ENCODE results near the gene PRKAG2. TPM values are rescaled to one million over a fixed set of nuclear protein-coding genes. Genes with fewer than 3 reads are reported as not detected.
"Not testable (repeated sequence)": the region's sequence is repeated elsewhere in the genome, so short reads cannot be mapped to it uniquely, and the experiment has no call there.

PRKAG2 gene
- total RNA-seq, 4 donors from 2014 or later = 38.8 to 94.4 (median 73.2) TPM

- no peak overlapping the region for H3K27ac ChIP-seq
Measured at GRCh38 chr7:151800391-151800790, 76.5 kb downstream of the PRKAG2 start.

DNA sequence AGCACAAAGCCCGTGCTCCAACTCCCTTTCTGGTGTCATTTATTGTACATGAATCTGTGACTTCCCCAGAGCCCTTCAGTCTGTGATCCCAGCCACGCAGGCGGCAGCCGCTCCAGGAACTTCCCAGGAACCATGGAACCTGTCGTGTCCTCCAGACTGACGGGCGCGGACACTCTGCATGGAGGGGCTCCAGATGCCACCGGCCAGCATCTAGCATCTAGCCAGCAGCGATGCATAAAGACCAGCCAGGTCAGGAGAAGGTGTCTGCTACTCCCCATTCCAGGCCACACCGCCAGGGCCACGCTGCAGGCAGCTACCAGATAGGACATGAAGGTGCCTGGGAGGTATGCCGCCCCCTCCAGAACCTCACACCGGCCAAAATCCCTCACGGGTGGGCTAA, 77.4 kb downstream of the PRKAG2 start:
- Histone ChIP-seq H3K4me1 (peaks cover 0 to 29% (median 13%) of the 10 kb centered on the region in 4 donors), H3K36me3 (no peaks in the 10 kb centered on the region), H3K27me3 (no peaks in the 10 kb centered on the region), H3K4me3 (no peak overlapping the region), H3K27ac (peak overlapping the region in 1 of 4 donors; percentile 79), H3K9me3 (no peaks in the 10 kb centered on the region)
- TF ChIP-seq POLR2A (IDR thresholded peaks at IDR 0.05) (no peak), CTCF (IDR thresholded peaks at IDR 0.05) (no peak)
- DNase-seq = peak in 1 of 3 donors; percentile 45

More at GRCh38 chr7:151800391-151800790, 76.5 kb downstream of the PRKAG2 start:
- Histone ChIP-seq H3K9me3 (no peaks in the 10 kb centered on the region), H3K27me3 (no peaks in the 10 kb centered on the region), H3K36me3 (no peaks in the 10 kb centered on the region), H3K4me1 (peaks cover 0 to 29% (median 11%) of the 10 kb centered on the region in 4 donors), H3K4me3 (no peak overlapping the region)
- DNase-seq = peak in 1 of 3 donors; percentile 33
- TF ChIP-seq CTCF (IDR thresholded peaks at IDR 0.05) = no peak
- no peak for TF ChIP-seq POLR2A (IDR thresholded peaks at IDR 0.05)

GRCh38 chr7:151798851-151799448, 78.0 kb downstream of the PRKAG2 start:
- H3K4me1 ChIP-seq = peaks cover 0 to 29% (median 13%) of the 10 kb centered on the region in 4 donors
- peak overlapping the region in 2 of 4 donors; percentile 27 to 79 for H3K27ac ChIP-seq
- no peaks in the 10 kb centered on the region for H3K9me3 ChIP-seq
- peak in 1 of 3 donors; percentile 49 for DNase-seq
- H3K4me3 ChIP-seq = no peak overlapping the region
- TF ChIP-seq CTCF (IDR thresholded peaks at IDR 0.05) (no peak), POLR2A (IDR thresholded peaks at IDR 0.05) (no peak)
- no peaks in the 10 kb centered on the region for H3K36me3 ChIP-seq
- H3K27me3 ChIP-seq = no peaks in the 10 kb centered on the region

DNA sequence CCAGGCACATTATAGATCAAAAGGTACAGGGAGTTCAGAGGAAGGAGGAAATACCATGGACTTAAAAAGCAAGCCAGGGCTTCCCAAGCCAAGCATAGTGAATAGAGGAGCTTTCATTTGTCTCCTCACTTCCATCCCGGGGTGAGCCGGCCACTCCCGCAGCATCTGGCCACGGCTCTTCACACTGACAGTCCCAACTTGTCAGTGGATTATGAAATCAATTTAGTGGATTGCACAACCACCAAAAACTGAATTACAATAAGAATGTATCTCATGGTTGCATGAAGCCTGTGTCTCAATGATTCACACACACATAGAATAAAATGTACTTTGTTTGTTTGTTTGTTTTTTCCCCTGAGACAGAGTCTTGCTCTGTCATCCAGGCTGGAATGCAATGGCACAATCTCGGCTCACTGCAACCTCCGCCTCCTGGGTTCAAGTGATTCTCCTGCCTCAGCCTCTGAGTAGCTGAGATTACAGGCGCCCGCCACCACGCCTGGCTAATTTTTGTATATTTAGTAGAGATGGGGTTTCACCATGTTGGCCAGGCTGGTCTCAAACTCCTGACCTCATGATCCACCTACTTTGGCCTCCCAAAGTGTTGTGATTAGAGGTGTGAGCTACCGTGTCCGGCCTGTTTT, 79.1 kb downstream of the PRKAG2 start:
- not testable (repeated sequence) for H3K27me3 ChIP-seq, H3K9me3 ChIP-seq, H3K36me3 ChIP-seq, H3K4me3 ChIP-seq
- Histone ChIP-seq H3K27ac (peak overlapping the region; percentile 26 to 79 (median 64)), H3K4me1 (peaks cover 0 to 29% (median 13%) of the 10 kb centered on the region in 4 donors)
- peak in 2 of 3 donors; percentile 49 to 74 for DNase-seq

DNA sequence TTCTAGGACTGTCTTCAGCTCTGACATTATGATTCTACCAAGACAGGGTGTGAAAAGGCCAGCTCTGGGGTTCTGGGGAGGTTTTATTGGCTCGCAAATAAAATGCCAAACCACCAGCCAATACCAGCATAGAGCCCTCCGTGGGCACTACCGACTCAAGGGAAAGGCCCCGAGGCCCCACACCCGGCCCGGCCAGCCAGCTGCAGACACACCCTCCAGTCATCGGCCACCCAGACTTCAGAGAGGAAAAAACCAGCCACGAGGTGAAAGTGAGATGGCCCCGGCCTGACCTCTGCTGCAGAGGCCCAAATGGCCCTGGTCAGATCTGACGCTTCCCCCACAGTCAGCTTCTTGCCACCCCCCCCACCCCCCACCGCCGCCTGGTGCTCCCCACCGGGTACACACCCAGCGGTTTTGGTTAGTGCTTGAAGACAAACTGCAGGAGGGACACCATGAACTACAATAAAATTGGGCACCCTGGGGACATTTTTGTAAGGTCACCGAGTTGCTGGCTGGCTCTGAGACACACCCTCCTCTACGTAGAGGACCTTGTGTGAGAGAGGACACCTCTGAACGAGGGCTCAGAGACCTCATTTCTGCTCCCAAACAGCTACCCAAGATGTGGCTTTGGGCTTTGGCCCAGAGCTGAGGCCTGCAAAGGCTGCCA, 79.9 kb downstream of the PRKAG2 start:
- no peaks in the 10 kb centered on the region for H3K9me3 ChIP-seq
- TF ChIP-seq CTCF (IDR thresholded peaks at IDR 0.05) = no peak
- no peak for TF ChIP-seq POLR2A (IDR thresholded peaks at IDR 0.05)
- H3K27me3 ChIP-seq = no peaks in the 10 kb centered on the region
- peak in 1 of 3 donors; percentile 56 for DNase-seq
- H3K4me1 ChIP-seq = peaks cover 0 to 29% (median 13%) of the 10 kb centered on the region in 4 donors
- H3K36me3 ChIP-seq = no peaks in the 10 kb centered on the region
- peak overlapping the region; percentile 32 to 79 (median 64) for H3K27ac ChIP-seq
- H3K4me3 ChIP-seq = no peak overlapping the region

Measured in Peyer's patch (tissue), 4 donors.